ENCODE results near the gene MYO1D.
A peak's percentile ranks its signal among the peaks of the same experiment; 100 is the strongest.

MYO1D gene

GRCh38 chr17:32604966-32605365 lies 272.0 kb downstream of the MYO1D start:
- TF ChIP-seq BACH2 (CRISPR knock-in tag; IDR thresholded peaks at IDR 0.05; ENCODE audit: borderline replicate concordance) (no peak), TSHZ2 (CRISPR knock-in tag; IDR thresholded peaks at IDR 0.05) (no peak), SNAI2 (CRISPR knock-in tag; IDR thresholded peaks at IDR 0.05) (no peak), ZFP30 (CRISPR knock-in tag; IDR thresholded peaks at IDR 0.05) (no peak)
- TF ChIP-seq, protein P1, sequence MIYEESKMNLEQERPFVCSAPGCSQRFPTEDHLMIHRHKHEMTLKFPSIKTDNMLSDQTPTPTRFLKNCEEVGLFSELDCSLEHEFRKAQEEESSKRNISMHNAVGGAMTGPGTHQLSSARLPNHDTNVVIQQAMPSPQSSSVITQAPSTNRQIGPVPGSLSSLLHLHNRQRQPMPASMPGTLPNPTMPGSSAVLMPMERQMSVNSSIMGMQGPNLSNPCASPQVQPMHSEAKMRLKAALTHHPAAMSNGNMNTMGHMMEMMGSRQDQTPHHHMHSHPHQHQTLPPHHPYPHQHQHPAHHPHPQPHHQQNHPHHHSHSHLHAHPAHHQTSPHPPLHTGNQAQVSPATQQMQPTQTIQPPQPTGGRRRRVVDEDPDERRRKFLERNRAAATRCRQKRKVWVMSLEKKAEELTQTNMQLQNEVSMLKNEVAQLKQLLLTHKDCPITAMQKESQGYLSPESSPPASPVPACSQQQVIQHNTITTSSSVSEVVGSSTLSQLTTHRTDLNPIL (CRISPR knock-in tag; IDR thresholded peaks at IDR 0.05; ENCODE audit: low read depth): no peak
- ATAC-seq: no peak

GRCh38 chr17:32602396-32602795 lies 274.5 kb downstream of the MYO1D start:
- no peak for TF ChIP-seq ZFP3 (CRISPR knock-in tag; IDR thresholded peaks at IDR 0.05)
- TF ChIP-seq ARNTL (CRISPR knock-in tag; IDR thresholded peaks at IDR 0.05; ENCODE audit: borderline replicate concordance, low read depth): no peak
- TF ChIP-seq CSDC2 (CRISPR knock-in tag; IDR thresholded peaks at IDR 0.05): no peak
- TF ChIP-seq ZC3H10 (CRISPR knock-in tag; IDR thresholded peaks at IDR 0.05): no peak
- no peak for ATAC-seq

DNA sequence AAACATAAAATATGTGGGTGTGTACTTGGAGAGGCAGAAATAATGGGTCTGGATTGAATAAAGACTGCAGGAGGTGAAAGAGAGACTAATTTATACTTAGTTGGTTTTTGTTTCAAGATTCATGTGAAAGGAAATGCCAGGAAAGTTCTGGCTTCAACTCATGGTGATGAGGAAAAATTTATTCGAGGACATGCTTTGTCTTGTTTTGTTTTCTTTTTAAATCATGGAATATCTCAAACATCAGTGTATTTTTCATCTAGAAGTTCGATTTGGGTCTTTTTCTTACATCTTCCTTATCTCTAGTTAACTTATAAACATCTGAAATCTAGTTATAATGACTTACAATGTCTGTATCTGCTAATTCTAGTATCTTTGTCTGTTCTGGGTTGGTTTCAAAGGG lies 275.1 kb downstream of the MYO1D start:
- TF ChIP-seq ZFP30 (CRISPR knock-in tag; IDR thresholded peaks at IDR 0.05): no peak
- TF ChIP-seq TOX (CRISPR knock-in tag; IDR thresholded peaks at IDR 0.05; ENCODE audit: borderline replicate concordance): no peak
- TF ChIP-seq, protein P1 (CRISPR knock-in tag; IDR thresholded peaks at IDR 0.05; ENCODE audit: low read depth): no peak
- TF ChIP-seq ESRRG (CRISPR knock-in tag; IDR thresholded peaks at IDR 0.05): no peak
- no peak for TF ChIP-seq ISL1 (CRISPR knock-in tag; IDR thresholded peaks at IDR 0.05)
- TF ChIP-seq OSR1 (CRISPR knock-in tag; IDR thresholded peaks at IDR 0.05): no peak
- no peak for TF ChIP-seq PPARA (CRISPR knock-in tag; IDR thresholded peaks at IDR 0.05; ENCODE audit: borderline replicate concordance)
- TF ChIP-seq ZNF565 (CRISPR knock-in tag; conservative IDR thresholded peaks at IDR 0.05; ENCODE audit: low read depth): no peak
- TF ChIP-seq ZFP3 (CRISPR knock-in tag; IDR thresholded peaks at IDR 0.05): no peak
- TF ChIP-seq BACH2 (CRISPR knock-in tag; IDR thresholded peaks at IDR 0.05; ENCODE audit: borderline replicate concordance): no peak
- TF ChIP-seq SNAI2 (CRISPR knock-in tag; IDR thresholded peaks at IDR 0.05): no peak
- no peak for TF ChIP-seq ARNTL (CRISPR knock-in tag; IDR thresholded peaks at IDR 0.05; ENCODE audit: borderline replicate concordance, low read depth)
- ATAC-seq: no peak

- TF ChIP-seq SNAI2 (CRISPR knock-in tag; IDR thresholded peaks at IDR 0.05): no peak
- TF ChIP-seq, protein P1 (CRISPR knock-in tag; IDR thresholded peaks at IDR 0.05; ENCODE audit: low read depth): no peak
- TF ChIP-seq ZNF70 (CRISPR knock-in tag; IDR thresholded peaks at IDR 0.05): no peak
- TF ChIP-seq BACH2 (CRISPR knock-in tag; IDR thresholded peaks at IDR 0.05; ENCODE audit: borderline replicate concordance): no peak
- no peak for TF ChIP-seq POU6F1 (CRISPR knock-in tag; IDR thresholded peaks at IDR 0.05; ENCODE audit: borderline replicate concordance, low read depth)
- no peak for TF ChIP-seq OSR1 (CRISPR knock-in tag; IDR thresholded peaks at IDR 0.05)
- TF ChIP-seq, protein P2, sequence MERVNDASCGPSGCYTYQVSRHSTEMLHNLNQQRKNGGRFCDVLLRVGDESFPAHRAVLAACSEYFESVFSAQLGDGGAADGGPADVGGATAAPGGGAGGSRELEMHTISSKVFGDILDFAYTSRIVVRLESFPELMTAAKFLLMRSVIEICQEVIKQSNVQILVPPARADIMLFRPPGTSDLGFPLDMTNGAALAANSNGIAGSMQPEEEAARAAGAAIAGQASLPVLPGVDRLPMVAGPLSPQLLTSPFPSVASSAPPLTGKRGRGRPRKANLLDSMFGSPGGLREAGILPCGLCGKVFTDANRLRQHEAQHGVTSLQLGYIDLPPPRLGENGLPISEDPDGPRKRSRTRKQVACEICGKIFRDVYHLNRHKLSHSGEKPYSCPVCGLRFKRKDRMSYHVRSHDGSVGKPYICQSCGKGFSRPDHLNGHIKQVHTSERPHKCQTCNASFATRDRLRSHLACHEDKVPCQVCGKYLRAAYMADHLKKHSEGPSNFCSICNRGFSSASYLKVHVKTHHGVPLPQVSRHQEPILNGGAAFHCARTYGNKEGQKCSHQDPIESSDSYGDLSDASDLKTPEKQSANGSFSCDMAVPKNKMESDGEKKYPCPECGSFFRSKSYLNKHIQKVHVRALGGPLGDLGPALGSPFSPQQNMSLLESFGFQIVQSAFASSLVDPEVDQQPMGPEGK (CRISPR knock-in tag; IDR thresholded peaks at IDR 0.05; ENCODE audit: borderline replicate concordance): no peak
- TF ChIP-seq GLIS3 (CRISPR knock-in tag; IDR thresholded peaks at IDR 0.05): no peak
- TF ChIP-seq ZC3H10 (CRISPR knock-in tag; IDR thresholded peaks at IDR 0.05): no peak
- no peak for TF ChIP-seq ISL1 (CRISPR knock-in tag; IDR thresholded peaks at IDR 0.05)
- TF ChIP-seq ZNF565 (CRISPR knock-in tag; conservative IDR thresholded peaks at IDR 0.05; ENCODE audit: low read depth): no peak
- TF ChIP-seq ZFP30 (CRISPR knock-in tag; IDR thresholded peaks at IDR 0.05): no peak
- no peak for TF ChIP-seq ZFP3 (CRISPR knock-in tag; IDR thresholded peaks at IDR 0.05)
- no peak for TF ChIP-seq CSDC2 (CRISPR knock-in tag; IDR thresholded peaks at IDR 0.05)
- peak; percentile 61; the same call in 2 of the 3 replicates for ATAC-seq
Measured at GRCh38 chr17:32596628-32597027, 280.3 kb downstream of the MYO1D start.
